ENCODE results near the gene SVIL.
A peak's percentile ranks its signal among the peaks of the same experiment; 100 is the strongest.
"Not testable (repeated sequence)": the region's sequence is repeated elsewhere in the genome, so short reads cannot be mapped to it uniquely, and the experiment has no call there.

Gene SVIL

GRCh38 chr10:29479981-29480954, 154.5 kb downstream of the SVIL start:
- DNase-seq: no peak

- DNase-seq: no peak
Observed at GRCh38 chr10:29479081-29479925, 155.5 kb downstream of the SVIL start.

- DNase-seq: no peak
Observed at GRCh38 chr10:29473406-29474100, 161.2 kb downstream of the SVIL start.

- DNase-seq: no peak
Observed at GRCh38 chr10:29473087-29473356, 161.7 kb downstream of the SVIL start.

- no peak for DNase-seq
Observed at GRCh38 chr10:29472301-29473086, 162.3 kb downstream of the SVIL start.

GRCh38 chr10:29471544-29471859, 163.3 kb downstream of the SVIL start:
- no peak for DNase-seq

- no peak for DNase-seq
Observed at GRCh38 chr10:29470843-29471543, 163.8 kb downstream of the SVIL start.

GRCh38 chr10:29470355-29470705, 164.4 kb downstream of the SVIL start:
- no peak for DNase-seq

GRCh38 chr10:29469481-29470354, 165.1 kb downstream of the SVIL start:
- no peak for DNase-seq

GRCh38 chr10:29465384-29465783, 169.4 kb downstream of the SVIL start:
- DNase-seq: no peak

GRCh38 chr10:29464671-29465171, 170.1 kb downstream of the SVIL start:
- DNase-seq: not testable (repeated sequence)

GRCh38 chr10:29461042-29461441, 173.7 kb downstream of the SVIL start:
- no peak for DNase-seq

GRCh38 chr10:29458190-29458589, 176.6 kb downstream of the SVIL start:
- DNase-seq: not testable (repeated sequence)

GRCh38 chr10:29455095-29455494, 179.7 kb downstream of the SVIL start:
- DNase-seq: no peak

GRCh38 chr10:29454250-29454649, 180.5 kb downstream of the SVIL start:
- DNase-seq: no peak

GRCh38 chr10:29452546-29452945, 182.2 kb downstream of the SVIL start:
- no peak for DNase-seq

GRCh38 chr10:29451946-29452345, 182.8 kb downstream of the SVIL start:
- no peak for DNase-seq

GRCh38 chr10:29450405-29450804, 184.4 kb downstream of the SVIL start:
- DNase-seq: no peak

GRCh38 chr10:29448756-29449592, 185.8 kb downstream of the SVIL start:
- peak; percentile 50 for DNase-seq

GRCh38 chr10:29448125-29448524, 186.6 kb downstream of the SVIL start:
- DNase-seq: no peak
